SK-N-MC (cell line): Measurements from ENCODE around the gene VAPA.

Experiments used
- DNase-seq: peaks from one replicate; pipeline ENCODE4 v3.0.0-alpha.2; 2011; ENCODE audit warnings: low read depth, low spot score
- H3K27ac ChIP-seq: fragments of 200-600 bp; sonication (generic); 2 replicates; pipeline ENCODE4 v1.5.1; 2016; ENCODE audit warnings: mixed run types
- H3K36me3 ChIP-seq: fragments of 200-600 bp; sonication (generic); 2 replicates; pipeline ENCODE4 v1.6.1; 2017; ENCODE audit warnings: antibody characterized with exemption, low read length, mixed read lengths; ENCODE audit not compliant: insufficient read depth
- H3K4me3 ChIP-seq: fragments of 200-600 bp; sonication (generic); 2 replicates; pipeline ENCODE4 v1.5.1; 2016
- H3K9ac ChIP-seq: fragments of 200-600 bp; sonication (generic); 2 replicates; pipeline ENCODE4 v1.8.0; 2017; ENCODE audit warnings: mixed run types, mixed read lengths; ENCODE audit not compliant: insufficient read length
- H3K9me3 ChIP-seq: fragments of 200-600 bp; sonication (generic); 2 replicates; pipeline ENCODE4 v1.6.1; 2017; ENCODE audit warnings: low read depth, mild to moderate bottlenecking, antibody characterized with exemption, low read length, moderate library complexity, mixed read lengths
- EZH2 ChIP-seq: fragments of 200-600 bp; sonication (generic); IDR thresholded peaks from one replicate; pipeline ENCODE4 v1.6.1; 2017; ENCODE audit warnings: antibody characterized with exemption
- FOXP2 ChIP-seq: optimal IDR thresholded peaks from 2 replicates; pipeline ENCODE3; 2011; ENCODE audit warnings: mild to moderate bottlenecking, moderate library complexity; ENCODE audit not compliant: insufficient read depth; ENCODE audit errors: extremely low read length, control extremely low read depth
- POLR2AphosphoS5 ChIP-seq: IDR thresholded peaks from 2 replicates; pipeline ENCODE4 v1.6.1; 2012; ENCODE audit warnings: mild to moderate bottlenecking, low read depth, low read length, borderline replicate concordance

VAPA gene

GRCh38 chr18:9997711-9998110, 83.9 kb downstream of the VAPA start:
- Histone ChIP-seq H3K4me3 (no peak overlapping the region), H3K9me3 (no peaks in the 10 kb centered on the region; the same call in 1 of the 2 replicates), H3K27ac (no peak overlapping the region), H3K36me3 (no peaks in the 10 kb centered on the region), H3K9ac (no peak overlapping the region)
- TF ChIP-seq EZH2 = no peak
- no peak for TF ChIP-seq POLR2AphosphoS5
- no peak for DNase-seq

GRCh38 chr18:9998330-9998729, 84.5 kb downstream of the VAPA start:
- Histone ChIP-seq H3K9ac (no peak overlapping the region), H3K4me3 (no peak overlapping the region), H3K9me3 (no peaks in the 10 kb centered on the region; the same call in 1 of the 2 replicates), H3K27ac (no peak overlapping the region), H3K36me3 (no peaks in the 10 kb centered on the region)
- TF ChIP-seq EZH2 (no peak), POLR2AphosphoS5 (no peak), FOXP2 (no peak)
- no peak for DNase-seq

- Histone ChIP-seq H3K27ac (no peak overlapping the region), H3K4me3 (no peak overlapping the region), H3K9me3 (no peaks in the 10 kb centered on the region; the same call in 1 of the 2 replicates), H3K36me3 (no peaks in the 10 kb centered on the region), H3K9ac (no peak overlapping the region)
- TF ChIP-seq EZH2 = no peak
- no peak for TF ChIP-seq POLR2AphosphoS5
- no peak for TF ChIP-seq FOXP2
- no peak for DNase-seq
These were observed 88.5 kb downstream of the VAPA start for GRCh38 chr18:10002280-10002679.

- no peaks in the 10 kb centered on the region; the same call in 1 of the 2 replicates for H3K9me3 ChIP-seq
- DNase-seq = no peak
- H3K9ac ChIP-seq = no peak overlapping the region
- TF ChIP-seq POLR2AphosphoS5 = no peak
- no peak for TF ChIP-seq FOXP2
- no peaks in the 10 kb centered on the region for H3K36me3 ChIP-seq
- H3K27ac ChIP-seq = no peak overlapping the region
- no peak overlapping the region for H3K4me3 ChIP-seq
These were observed 89.5 kb downstream of the VAPA start for GRCh38 chr18:10003281-10003680.

- Histone ChIP-seq H3K9ac (no peak overlapping the region), H3K27ac (no peak overlapping the region), H3K9me3 (no peaks in the 10 kb centered on the region), H3K36me3 (no peaks in the 10 kb centered on the region), H3K4me3 (no peak overlapping the region)
- TF ChIP-seq POLR2AphosphoS5 = no peak
- TF ChIP-seq FOXP2 = no peak
- TF ChIP-seq EZH2 = no peak
- DNase-seq = no peak
These were observed 90.0 kb downstream of the VAPA start for GRCh38 chr18:10003866-10004265.

- peak; percentile 73 for TF ChIP-seq FOXP2
- TF ChIP-seq EZH2 = no peak
- no peak for TF ChIP-seq POLR2AphosphoS5
These were observed 92.6 kb downstream of the VAPA start for GRCh38 chr18:10006311-10006893.

GRCh38 chr18:10008006-10008647, 94.3 kb downstream of the VAPA start:
- DNase-seq = no peak
- Histone ChIP-seq H3K9ac (no peak overlapping the region), H3K36me3 (no peaks in the 10 kb centered on the region), H3K9me3 (no peaks in the 10 kb centered on the region), H3K27ac (no peak overlapping the region), H3K4me3 (no peak overlapping the region)
- TF ChIP-seq POLR2AphosphoS5 (no peak), FOXP2 (no peak), EZH2 (no peak)

More at GRCh38 chr18:10006311-10006893, 92.6 kb downstream of the VAPA start:
- no peak for DNase-seq
- Histone ChIP-seq H3K9me3 (no peaks in the 10 kb centered on the region), H3K4me3 (peak overlapping the region; percentile 51), H3K9ac (peak overlapping the region; percentile 51), H3K36me3 (no peaks in the 10 kb centered on the region), H3K27ac (peak overlapping the region; percentile 65)
